Measurements from ENCODE around the gene FAM76B.

- TF ChIP-seq, protein P1, sequence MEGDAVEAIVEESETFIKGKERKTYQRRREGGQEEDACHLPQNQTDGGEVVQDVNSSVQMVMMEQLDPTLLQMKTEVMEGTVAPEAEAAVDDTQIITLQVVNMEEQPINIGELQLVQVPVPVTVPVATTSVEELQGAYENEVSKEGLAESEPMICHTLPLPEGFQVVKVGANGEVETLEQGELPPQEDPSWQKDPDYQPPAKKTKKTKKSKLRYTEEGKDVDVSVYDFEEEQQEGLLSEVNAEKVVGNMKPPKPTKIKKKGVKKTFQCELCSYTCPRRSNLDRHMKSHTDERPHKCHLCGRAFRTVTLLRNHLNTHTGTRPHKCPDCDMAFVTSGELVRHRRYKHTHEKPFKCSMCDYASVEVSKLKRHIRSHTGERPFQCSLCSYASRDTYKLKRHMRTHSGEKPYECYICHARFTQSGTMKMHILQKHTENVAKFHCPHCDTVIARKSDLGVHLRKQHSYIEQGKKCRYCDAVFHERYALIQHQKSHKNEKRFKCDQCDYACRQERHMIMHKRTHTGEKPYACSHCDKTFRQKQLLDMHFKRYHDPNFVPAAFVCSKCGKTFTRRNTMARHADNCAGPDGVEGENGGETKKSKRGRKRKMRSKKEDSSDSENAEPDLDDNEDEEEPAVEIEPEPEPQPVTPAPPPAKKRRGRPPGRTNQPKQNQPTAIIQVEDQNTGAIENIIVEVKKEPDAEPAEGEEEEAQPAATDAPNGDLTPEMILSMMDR (optimal IDR thresholded peaks at IDR 0.05 in 1 of 3, IDR thresholded peaks at IDR 0.05 in 1 of 3, conservative IDR thresholded peaks at IDR 0.05 in 1 of 3; ENCODE audit: extremely low read depth in 1 of 3, insufficient read depth in 2 of 3, low read length in 3 of 3): no peak
- no peak for TF ChIP-seq EZH2 (IDR thresholded peaks at IDR 0.05; ENCODE audit: low read length)
Measured at GRCh38 chr11:95725196-95725595, 64.4 kb downstream of the FAM76B start.

Measured in keratinocyte (primary cell).